Keratinocyte (primary cell): ENCODE results near the gene MAL.

ENCODE experiments used
- EZH2 ChIP-seq: IDR thresholded peaks from one replicate; pipeline ENCODE4 v1.6.1; 2012; ENCODE audit warnings: inconsistent platforms, mild to moderate bottlenecking, low read length, moderate library complexity
- TF ChIP-seq, protein P1 (sequence below), 3 experiments: IDR thresholded peaks in 1 of 3; conservative IDR thresholded peaks in 1 of 3; optimal IDR thresholded peaks in 1 of 3; 2 replicates in 2 of 3; 3 replicates in 1 of 3; pipeline versions ENCODE3 to v1.5.1; 2011; ENCODE audit warnings: low read length in 3 of 3, mild to moderate bottlenecking in 3 of 3, moderate library complexity in 2 of 3, control low read depth in 1 of 3, inconsistent platforms in 1 of 3; ENCODE audit not compliant: insufficient read depth in 2 of 3; ENCODE audit errors: extremely low read depth in 1 of 3

DNA sequence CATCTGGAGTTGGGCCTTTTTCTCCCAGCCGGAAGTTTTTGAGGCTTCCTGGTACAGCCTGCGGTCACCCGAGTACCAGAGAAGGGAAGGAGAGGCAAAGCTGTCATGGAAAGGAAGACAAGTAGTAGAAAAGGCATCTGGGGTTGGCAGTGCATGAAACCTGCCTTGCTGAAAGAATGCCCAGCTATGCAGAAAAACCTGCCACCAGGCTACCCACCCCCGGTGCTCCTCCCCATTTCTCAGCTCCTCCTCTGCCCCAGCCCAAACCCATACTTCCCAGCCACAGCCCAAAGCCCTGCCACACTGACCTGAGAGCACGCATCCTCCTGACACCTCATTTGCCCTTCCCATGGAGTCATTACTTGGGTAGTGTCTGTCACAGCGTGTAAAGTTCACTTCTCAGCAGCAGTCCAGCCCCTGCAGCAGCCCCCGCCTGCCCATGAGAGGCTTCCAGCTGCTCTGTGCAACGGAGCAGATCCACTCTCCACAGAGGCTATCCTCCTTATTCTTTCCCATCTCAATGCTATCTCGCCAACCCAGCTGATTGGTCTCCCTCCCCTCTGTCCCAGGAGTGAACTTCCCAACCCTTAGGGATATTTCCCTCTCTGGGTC lies 40.4 kb upstream of the MAL start:
- TF ChIP-seq, protein P1, sequence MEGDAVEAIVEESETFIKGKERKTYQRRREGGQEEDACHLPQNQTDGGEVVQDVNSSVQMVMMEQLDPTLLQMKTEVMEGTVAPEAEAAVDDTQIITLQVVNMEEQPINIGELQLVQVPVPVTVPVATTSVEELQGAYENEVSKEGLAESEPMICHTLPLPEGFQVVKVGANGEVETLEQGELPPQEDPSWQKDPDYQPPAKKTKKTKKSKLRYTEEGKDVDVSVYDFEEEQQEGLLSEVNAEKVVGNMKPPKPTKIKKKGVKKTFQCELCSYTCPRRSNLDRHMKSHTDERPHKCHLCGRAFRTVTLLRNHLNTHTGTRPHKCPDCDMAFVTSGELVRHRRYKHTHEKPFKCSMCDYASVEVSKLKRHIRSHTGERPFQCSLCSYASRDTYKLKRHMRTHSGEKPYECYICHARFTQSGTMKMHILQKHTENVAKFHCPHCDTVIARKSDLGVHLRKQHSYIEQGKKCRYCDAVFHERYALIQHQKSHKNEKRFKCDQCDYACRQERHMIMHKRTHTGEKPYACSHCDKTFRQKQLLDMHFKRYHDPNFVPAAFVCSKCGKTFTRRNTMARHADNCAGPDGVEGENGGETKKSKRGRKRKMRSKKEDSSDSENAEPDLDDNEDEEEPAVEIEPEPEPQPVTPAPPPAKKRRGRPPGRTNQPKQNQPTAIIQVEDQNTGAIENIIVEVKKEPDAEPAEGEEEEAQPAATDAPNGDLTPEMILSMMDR (optimal IDR thresholded peaks at IDR 0.05 in 1 of 3, IDR thresholded peaks at IDR 0.05 in 1 of 3, conservative IDR thresholded peaks at IDR 0.05 in 1 of 3; ENCODE audit: extremely low read depth in 1 of 3, insufficient read depth in 2 of 3, low read length in 3 of 3): no peak
- no peak for TF ChIP-seq EZH2
